Fibroblast of lung (primary cell): Measurements from ENCODE around the gene OR13J1.

ENCODE experiments used
- CTCF ChIP-seq, 2 donors: IDR thresholded peaks in 1 of 2; conservative IDR thresholded peaks in 1 of 2; 1 replicate in 1 of 2; 2 replicates in 1 of 2; pipeline ENCODE4 v1.5.1; 2011 to 2012; ENCODE audit warnings: low read length in 2 of 2, control low read depth in 1 of 2, inconsistent platforms in 1 of 2, low read depth in 1 of 2, mild to moderate bottlenecking in 1 of 2
- EZH2 ChIP-seq: IDR thresholded peaks from 2 replicates; pipeline ENCODE4 v1.5.1; 2012; ENCODE audit warnings: low read length, control low read depth, mild to moderate bottlenecking; ENCODE audit errors: missing control alignments

GRCh38 chr9:35903049-35903448 is 32.8 kb upstream of the OR13J1 start:
- peak; percentile 35 to 44 for TF ChIP-seq CTCF (conservative IDR thresholded peaks at IDR 0.05 in 1 of 2, IDR thresholded peaks at IDR 0.05 in 1 of 2; ENCODE audit: low read depth in 1 of 2, low read length in 2 of 2)
- no peak for TF ChIP-seq EZH2
